Ureter (tissue), 1 donor: ENCODE data around the gene ABCA6. TPM values are rescaled to one million over a fixed set of nuclear protein-coding genes. Genes with fewer than 3 reads are reported as not detected.

ENCODE experiments used
- DNase-seq: peaks from one replicate; pipeline ENCODE4 v3.0.0-alpha.2; 2020; ENCODE audit warnings: low spot score
- total RNA-seq: library from RNA; stranded (reverse); gene quantifications from one replicate; pipeline ENCODE4 v1.2.4, GENCODE V29; 2023
- donor health status: DM: yes; HTN: yes; CAD: no.

The ABCA6 gene
- total RNA-seq, 1 donor from 2014 or later, result 14.9 TPM

DNA sequence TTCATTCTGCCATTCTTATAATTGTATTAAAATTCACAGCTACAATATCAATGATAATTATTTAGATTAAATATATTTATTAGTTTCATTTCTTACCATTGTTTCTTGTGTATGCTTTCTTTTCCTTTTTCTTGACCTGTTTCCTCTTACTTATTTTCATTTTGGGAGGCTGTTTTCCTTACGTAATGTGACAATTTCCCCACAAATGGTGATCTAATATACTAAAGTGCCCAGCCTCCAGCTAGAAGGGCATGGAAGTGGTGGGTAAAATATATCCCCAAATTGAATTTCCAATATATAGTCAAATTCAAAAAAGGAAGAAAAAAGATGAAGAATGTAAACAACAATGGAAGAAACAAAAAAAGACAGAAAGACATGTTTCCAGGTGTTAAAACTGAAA, 1.5 kb upstream of the ABCA6 start:
- DNase-seq, result no peak

DNA sequence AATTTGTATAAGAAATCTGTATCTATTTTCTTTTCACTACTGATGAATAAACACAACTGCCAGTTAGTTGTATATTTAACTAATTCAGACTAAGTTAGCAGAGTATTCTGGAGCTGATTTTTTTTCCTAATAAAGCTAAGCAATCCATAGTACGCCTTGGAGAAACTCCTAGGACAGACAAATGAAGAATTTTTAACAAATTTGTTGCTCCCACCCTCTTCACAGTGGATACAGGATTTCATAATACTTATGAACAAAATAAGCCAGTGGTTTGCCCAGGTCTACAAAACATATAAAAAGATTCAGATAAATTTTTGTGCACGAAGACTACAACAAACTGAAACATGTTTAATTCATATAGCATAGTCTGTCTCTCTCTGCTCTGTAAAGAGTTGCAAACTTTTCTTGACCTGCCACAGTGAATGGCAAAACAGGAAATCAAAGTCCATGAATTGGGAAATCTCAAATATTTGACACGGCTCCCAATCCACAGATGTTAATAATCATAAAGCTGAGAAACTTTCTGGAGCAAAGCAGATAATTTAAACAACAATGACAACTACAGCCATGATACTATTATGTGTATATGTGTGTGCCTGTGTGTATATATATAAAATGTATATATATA, 594 bp upstream of the ABCA6 start:
- DNase-seq, result no peak

DNA sequence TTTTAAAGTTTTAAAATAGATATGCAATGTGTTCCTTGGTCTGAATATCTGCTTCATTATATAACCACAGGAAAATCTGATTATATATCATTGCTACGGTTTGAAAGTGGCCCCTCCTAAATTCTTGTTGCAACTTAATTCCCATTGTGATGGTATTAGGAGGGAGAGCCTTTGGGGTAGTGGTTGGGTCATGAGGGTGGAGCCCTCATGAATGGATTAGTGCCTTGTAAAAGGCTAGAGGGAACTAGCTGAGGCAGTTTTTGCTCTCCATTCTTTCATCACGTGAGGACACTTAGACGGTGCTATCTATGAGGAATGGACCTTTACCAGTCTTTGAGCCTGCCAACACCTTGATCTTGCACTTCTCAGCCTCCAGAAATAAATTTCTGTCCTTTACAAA, 7.6 kb downstream of the ABCA6 start:
- DNase-seq, result no peak

DNA sequence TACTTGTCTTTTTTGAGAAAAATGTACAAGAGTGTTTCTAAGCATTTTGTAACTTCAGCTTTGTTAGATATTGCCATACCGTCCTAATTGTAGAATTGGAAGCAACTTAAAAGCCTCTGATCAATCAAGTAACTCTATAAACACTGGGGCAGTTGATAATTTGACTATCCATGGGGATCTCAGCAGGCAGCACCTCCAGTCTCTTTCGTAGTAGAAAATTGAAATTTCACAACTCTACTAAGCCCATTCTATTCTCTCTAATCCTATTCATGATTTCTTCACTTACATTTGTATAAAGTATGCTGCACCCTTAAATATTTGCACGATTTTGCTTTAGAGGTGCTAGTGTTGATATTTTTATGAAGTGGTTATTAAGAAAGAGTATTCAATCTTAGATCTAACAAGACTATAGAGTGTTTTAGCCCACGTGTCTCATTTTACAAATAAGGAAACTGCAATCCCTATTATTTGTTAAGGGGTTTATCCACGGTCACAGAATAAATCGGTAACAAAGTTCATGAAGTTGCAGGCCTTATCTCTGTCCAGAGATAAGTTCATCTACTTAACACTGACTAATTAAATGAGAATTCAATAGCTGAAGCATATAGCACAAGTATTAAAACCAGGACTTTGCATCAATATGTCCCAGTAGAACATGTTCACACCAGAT, 10.9 kb downstream of the ABCA6 start:
- DNase-seq, result no peak

DNA sequence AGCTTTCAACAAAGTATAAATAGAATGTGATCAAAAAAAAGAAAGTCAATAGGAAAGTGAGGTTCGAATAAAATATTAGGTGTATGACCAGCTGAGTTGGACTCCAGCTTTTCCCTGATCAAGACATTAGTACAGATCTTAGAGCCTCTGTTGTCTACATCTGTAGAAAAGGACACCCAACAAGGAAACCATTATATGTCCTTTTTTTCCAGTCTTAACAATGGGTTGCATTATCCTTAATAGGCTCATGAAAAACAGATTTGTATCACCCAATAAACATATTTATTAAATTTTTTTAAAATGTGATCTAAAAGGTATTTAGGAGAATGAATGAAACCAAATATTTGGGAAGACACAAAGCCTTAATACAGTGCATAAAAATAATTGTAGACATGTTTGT, 18.1 kb downstream of the ABCA6 start:
- no peak for DNase-seq

DNA sequence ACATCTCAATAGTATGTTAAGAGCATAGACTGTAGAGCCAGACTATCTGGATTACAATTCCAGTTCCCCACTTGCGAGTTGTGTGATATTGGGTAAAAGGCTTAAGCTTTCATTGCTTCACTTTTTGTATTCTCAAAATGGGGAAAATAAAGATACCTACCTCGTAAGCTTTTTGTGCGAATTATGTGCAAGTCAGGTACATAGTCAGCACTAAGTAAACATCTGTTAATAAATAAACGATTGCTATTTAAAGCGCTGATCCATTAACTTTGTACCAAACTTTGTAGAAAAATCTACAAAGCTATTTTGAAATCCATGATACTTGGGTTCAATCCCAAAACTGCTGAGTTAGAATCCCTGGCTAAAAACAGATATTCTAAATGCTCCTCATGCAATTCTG, 19.6 kb downstream of the ABCA6 start:
- DNase-seq, result no peak

DNA sequence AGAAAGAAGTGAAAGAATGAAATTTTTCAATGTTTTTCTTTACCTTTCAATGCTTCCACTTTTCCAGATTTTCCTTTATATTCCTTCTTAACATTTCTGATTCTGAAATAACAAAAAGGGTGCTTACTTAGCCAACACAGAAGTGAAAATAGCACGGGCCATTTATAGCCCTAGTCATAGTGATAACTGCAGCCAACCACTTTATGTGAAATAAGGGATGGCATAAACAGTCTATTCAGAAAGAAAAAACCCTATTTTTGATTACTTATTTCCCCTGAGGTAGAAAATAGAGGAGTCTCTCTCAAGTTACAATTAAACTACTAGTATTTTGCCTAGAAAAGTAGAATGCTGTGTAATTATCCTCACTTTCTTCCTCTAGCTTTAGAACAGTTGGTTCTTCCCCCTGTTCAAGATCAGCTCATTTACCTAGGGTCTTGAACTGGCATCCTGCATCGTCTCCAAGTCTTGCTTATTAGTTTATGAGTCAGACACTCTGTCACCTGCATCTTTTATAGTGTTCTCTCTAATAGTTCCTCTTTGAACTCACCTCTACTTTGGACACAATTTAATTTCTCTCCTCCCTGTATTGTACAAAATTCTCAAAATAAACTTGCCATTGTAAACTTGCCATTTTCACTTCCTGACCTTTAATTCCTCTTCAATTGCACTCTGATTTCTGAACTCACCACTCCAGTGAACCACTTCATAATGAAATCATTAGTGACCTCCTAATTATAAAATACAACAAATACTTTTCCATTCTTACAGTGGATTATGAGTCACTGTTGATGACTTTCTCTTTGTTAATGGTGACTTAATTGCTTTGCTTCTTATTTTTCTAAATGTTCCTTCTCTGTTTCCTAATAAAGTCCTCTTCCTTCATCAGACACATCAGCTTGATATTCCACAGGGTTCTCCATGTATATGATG, 23.6 kb downstream of the ABCA6 start:
- DNase-seq, result no peak

DNA sequence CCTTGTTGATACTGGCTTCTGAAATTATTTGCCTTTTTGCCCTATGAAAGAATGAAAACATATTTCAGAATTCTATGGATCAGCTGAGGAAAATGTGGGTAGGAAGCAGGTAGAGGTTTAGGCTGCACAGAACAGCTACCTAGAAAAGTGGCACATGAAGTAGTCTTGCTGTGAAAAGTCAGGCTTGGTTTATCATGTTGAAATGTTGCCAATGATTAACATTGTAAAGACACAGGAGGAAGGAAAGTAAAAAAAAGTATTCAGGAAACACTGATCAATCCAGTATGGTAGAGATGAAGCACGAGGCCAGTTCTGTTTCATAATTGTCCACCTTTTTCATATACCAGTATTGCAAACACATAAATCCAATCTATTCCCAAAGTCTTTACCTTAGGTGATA, 29.9 kb downstream of the ABCA6 start:
- no peak for DNase-seq

DNA sequence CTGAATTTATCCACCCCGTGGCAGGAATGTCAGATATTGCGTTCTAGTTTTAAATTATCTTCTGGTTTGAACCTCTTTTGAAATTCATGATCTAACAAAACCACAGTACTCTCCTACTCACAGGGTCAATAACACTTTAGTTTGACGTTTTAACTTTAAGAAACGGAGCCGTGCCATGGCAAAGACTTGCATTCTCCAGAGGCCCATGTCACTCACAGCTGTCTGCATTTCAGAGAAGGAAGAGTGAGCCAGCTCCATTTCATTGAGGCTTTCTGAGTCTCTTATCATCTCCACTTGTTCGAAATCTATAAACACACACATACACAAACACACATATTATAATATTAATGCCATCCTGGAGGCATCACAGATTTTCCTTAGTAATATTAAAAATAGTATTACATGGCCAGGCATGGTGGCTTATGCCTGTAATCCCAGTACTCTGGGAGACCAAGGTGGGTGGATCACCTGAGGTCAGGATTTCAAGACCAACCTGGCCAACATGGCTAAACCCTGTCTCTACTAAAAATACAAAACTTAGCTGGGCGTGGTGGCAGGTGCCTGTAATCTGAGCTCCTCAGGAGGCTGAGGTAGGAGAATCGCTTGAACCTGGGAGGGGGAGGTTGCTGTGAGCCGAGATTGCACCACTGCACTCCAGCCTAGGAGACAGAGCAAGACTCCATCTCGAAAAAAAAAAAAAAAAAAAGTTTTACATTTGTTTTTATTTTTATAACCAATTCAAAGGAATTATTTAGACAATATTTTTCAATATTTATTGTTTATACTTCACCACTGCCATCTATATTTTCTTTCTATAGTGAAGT, 35.6 kb downstream of the ABCA6 start:
- DNase-seq, result no peak

DNA sequence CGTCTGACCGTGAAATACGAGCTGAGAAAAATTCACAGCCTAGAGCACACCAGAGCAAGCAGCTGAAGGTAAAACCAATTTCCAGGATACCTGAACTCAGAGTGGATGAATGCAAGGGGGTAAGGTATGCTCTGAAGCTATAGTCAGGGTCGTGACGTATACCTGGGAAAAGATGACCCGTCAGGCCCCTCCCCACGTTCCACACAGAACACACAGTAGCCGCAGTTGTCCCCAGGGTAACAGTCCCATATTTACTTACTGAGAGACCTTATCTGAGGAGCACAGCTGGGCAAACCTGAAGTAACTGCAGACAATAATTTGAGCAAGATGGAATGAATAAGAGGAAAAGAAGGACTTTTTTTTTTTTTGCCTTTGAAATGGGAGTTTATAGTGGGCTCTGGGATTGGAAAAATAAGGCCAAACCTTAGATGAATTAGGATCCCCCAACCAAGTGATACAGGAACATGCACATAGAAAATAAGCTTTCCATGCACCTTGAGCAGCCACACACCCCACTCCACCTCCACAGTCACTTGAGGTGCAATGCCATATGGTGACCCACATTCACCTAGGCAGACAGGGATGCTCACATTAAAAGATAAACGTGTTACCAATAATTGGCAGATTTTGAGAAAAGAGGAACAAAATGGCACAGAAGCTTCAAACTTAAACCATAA, 38.0 kb downstream of the ABCA6 start:
- no peak for DNase-seq

DNA sequence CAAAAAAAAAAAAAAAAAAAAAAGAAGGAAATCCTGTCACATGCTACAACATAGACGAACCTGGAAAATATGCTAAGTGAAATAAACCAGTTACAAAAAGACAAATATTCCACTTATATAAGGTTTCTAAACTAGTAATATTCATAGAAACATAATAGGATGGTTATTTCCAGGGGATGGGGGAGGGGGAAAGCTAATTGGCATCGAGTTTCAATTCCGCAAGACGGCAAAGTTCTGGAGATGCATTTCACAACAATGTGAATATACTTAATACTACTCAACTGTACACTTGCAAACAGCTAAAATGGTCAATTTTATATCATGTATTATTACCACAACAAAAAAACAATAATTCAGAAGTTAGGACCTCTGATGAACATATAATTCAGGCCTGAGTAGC, 43.1 kb downstream of the ABCA6 start:
- no peak for DNase-seq

DNA sequence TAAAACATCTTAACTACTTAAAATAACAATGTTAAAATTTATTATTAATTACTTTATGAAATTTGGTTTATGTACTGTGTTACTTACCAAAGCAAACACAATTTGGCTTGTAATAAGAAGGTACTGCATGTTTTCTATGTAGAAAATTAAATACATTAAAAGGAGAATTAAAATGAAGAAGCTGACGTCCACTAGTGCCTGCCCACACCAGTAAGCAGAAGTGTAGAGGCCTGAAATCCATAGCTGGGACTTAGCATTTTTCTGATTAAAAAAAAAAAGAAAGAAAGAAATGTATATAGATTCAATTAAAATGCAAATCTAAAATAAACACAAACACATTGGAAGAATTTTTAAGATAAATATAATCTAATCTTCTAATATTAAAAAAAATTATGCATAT, 45.2 kb downstream of the ABCA6 start:
- no peak for DNase-seq

DNA sequence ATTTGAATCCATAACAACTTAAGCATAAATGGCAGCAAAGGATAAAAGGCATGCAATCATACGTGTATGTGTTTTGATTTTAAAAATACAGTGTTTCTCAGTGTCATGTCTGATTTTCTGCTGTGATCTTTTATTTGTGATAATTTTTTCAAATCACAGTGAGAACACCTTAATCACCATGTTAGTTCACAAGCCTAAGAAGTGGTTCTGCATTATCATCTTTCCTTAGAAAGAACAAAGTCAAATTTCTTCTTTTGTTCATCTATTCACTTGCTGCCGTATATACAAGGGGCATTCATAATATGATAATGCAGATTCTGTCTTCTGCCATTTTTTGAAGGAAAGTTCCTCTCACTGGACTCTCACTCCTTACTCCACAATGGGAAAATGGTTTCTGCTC, 47.7 kb downstream of the ABCA6 start:
- no peak for DNase-seq

DNA sequence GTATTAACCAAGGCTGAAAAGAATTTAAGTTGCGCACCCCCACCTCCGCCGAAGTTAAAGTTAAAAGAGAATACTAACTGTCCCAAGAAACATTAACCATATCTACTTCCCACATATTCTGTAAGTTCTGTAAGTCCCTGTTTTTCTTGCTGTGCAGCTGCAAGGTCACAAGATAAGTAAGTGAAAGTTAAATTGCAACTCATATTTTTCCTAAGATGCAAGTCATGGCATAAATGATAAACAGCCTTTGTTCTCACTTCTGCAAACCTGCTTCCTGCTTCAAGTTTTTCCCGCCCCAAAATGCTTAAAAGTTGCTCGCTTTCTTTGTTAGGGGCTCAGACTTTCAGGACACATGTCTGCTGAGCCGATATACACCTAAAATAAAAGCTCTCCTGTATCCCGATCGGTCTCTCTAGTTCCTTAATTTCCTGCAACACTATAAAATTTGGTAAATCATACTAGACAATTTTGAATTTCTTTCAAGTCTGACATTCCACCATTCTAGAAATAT, 48.4 kb downstream of the ABCA6 start:
- no peak for DNase-seq

DNA sequence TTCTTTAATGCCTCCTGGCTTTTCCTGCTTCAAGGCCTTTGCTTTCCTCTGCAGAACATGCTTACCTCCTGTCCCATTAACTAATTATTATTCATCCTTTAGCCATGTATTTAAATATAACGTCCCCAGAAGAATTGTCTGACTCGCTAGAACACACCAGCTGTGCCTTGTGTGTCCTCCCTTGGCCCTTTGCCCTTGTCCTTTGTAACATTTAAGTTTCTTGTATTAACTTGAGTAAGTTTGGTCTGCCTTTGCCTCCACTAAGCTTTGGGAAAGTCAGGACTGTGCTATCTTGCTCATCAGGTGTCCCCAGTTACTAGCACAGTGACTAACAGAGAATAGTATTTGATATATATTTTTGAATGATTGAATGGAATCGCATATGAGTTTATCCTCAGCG, 51.3 kb downstream of the ABCA6 start:
- no peak for DNase-seq

DNA sequence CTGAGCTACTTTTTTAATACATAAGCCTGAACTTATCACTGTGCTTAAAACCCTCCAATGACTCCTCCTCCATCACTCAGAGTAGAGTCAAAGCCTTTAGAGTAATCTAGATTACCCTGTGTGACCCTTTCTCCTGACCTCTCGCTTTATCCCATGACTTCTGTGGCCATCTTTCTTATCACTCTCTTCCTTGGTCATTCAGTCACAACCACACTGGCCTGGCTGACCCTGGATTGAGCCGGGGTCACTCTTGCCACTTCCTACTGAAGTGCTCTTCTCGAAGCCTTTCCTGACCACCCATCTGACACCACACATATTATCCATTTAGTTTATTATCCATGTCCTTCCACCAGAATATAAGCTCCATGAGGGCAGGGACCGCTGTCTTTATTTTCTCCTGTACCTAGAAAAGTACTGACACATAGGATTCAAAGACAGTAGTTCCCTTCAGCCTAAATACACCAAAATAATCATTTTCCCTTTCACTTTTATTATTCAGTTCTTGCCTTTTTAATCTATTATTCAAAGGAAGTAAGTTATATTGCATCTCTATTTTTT, 53.0 kb downstream of the ABCA6 start:
- no peak for DNase-seq

DNA sequence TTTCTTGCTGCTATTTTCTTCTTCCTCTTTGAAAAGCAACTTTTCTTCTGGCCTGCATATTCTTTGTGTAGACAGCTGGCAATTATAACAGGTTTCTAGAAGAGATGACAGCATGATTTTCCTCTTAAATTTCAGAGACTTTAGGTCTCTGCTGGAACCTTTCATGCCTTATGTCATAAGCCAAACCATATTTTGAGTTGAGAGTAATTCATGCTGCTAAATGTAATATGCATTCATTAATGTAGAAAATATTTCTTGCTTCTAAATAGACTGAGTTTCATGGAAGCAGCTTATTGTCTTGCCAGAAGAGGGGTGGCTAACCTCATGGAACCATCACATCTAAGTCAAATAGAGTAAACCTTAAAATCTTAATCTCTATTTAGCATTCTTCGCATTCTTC, 55.1 kb downstream of the ABCA6 start:
- no peak for DNase-seq

DNA sequence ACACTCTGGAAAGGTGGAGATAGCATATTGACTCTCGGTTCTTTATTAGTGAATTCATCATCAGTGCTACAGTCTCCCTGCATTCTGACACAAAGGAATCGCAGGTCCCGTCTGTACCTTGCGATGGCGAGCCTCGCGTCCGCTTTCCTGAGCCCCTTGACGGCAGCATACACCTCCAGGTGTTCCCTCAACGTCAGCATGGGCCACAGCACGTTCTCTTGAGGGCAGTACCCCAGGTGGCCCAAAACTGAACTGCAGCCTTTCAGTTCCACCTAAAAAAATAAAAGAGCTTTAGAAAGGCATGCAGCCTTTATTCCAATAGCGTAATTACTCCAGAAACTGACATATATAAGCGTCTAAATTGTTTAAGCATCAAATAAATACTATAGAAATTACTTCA, 56.8 kb downstream of the ABCA6 start:
- no peak for DNase-seq

DNA sequence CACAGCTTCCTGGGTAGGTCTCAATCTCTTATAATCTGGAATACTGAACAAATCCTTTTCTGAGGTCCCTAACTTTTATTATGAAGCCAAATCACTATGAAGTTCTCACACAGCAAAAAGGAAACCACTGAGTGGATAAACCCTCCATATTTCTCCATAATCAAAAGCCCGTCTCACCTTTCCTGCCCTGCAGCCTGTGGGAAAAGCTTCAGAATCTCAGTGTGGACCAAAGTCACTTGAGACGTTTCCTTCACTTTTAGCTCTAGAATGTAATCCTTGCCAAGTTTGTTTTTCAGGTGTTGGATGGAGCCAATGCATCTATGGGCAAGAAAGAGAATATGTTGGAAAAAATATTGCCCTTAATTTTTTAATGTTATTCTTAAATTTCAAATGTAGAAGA, 59.0 kb downstream of the ABCA6 start:
- no peak for DNase-seq

DNA sequence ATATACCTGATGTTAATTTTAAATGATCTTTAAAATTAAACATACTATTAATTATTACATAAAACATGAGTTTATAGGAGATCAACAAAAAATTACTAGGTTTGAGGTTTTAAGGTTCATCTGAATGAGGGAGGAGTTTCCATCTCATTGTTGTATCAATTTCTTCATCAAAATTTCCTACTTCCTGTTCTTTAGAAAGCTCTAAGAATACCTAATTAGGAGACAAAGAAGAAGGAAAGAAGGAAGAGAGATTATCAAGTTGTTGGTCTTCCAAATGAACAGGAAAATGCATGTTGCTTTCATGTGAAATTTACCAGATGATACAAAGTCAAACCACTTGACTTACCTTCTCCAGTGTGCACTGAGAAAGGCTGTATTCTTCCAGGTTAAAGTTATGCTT, 62.8 kb downstream of the ABCA6 start:
- DNase-seq, result no peak

DNA sequence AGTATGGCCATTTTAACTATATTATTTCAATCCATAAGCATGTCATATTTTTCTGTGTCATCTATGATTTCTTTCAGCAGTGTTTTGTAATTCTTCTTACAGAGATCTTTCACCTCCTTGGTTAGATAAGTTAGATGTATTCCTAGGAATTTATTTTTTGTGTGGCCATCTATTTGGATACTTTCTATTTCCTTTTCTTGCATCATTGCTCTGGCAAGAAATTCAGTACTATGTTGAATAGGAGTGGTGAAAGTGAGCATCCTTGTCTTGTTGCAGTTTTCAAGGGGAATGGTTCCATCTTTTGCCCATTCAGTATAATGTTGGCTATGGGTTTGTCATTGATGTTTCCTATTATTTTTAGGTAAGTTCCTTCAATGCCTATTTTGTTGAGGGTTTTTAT, 65.9 kb downstream of the ABCA6 start:
- no peak for DNase-seq
